B cell (primary cell): Measurements from ENCODE around the gene SOCS3.

Experiments
- EZH2 ChIP-seq: IDR thresholded peaks from 2 replicates; pipeline ENCODE4 v1.6.1; 2012; ENCODE audit warnings: borderline replicate concordance, low read depth, mild to moderate bottlenecking, moderate library complexity, low read length; ENCODE audit not compliant: insufficient read depth, poor library complexity, severe bottlenecking
- TF ChIP-seq, protein P1 (sequence below): fragments of 200-600 bp; IDR thresholded peaks from one replicate; pipeline ENCODE4 v1.8.0; 2022; ENCODE audit warnings: antibody characterized with exemption, mild to moderate bottlenecking

DNA sequence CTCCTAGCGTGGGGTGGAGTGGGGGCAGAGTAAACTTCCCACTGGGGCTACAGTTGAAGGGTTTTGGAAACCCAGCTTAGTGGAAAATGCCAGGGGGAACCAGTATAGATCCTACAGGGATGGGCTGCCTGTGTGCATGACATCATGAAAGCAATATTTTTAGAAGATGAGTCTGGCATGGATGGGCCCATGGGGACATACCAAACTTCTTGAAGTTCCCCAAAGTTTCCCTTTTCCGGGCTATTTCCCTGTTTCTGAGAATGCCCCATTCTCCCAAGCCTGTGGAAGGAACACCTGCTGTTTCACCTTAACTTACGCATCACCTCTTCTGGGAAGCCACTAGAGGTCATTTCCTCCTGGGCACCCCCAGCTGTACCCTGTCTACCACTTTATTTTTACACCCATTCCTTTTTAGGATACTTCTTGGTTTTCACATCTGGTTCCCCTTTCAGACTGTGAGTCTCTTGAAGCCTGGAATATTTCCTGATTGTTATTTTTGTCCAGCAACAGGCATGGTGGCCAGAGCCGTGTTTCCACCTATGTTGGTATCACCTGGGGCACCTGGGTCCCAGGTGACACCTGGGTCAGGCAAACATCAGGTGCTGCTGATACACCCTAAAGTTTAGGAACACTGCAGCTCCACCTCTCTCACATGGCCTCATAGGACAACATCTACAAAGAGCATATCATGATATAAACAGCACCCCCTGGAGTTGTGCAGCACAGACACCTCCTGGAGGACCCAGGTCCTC, 9.8 kb downstream of the SOCS3 start:
- TF ChIP-seq, protein P1, sequence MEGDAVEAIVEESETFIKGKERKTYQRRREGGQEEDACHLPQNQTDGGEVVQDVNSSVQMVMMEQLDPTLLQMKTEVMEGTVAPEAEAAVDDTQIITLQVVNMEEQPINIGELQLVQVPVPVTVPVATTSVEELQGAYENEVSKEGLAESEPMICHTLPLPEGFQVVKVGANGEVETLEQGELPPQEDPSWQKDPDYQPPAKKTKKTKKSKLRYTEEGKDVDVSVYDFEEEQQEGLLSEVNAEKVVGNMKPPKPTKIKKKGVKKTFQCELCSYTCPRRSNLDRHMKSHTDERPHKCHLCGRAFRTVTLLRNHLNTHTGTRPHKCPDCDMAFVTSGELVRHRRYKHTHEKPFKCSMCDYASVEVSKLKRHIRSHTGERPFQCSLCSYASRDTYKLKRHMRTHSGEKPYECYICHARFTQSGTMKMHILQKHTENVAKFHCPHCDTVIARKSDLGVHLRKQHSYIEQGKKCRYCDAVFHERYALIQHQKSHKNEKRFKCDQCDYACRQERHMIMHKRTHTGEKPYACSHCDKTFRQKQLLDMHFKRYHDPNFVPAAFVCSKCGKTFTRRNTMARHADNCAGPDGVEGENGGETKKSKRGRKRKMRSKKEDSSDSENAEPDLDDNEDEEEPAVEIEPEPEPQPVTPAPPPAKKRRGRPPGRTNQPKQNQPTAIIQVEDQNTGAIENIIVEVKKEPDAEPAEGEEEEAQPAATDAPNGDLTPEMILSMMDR = no peak
- no peak for TF ChIP-seq EZH2
